ENCODE results near the gene GPRIN1.

Gene GPRIN1

DNA sequence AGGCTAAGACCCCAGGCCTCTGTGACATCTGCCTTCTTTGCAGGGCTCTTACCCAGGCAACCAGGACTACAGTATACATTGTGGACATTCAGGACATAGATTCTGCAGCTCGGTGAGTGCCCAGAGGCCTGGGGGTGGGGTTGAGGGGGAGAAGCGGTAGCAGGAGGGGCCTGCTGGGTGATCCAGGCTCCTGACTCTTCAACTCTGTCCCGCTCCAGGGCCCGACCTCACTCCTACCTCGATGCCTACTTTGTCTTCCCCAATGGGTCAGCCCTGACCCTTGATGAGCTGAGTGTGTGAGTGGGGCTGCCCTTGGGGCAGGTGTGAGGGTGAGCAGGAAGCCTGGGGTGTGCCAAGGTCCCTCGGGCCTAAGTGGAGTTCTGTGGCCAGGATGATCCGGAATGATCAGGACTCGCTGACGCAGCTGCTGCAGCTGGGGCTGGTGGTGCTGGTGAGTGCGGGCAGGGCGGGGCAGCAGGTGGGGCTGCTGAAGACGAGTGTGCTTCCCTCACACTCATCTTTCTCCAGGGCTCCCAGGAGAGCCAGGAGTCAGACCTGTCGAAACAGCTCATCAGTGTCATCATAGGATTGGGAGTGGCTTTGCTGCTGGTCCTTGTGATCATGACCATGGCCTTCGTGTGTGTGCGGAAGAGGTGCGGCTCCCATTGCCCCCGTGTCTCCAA lies 19.8 kb downstream of the GPRIN1 start:
- no peak for TF ChIP-seq EZH2phosphoT487 (IDR thresholded peaks at IDR 0.05; ENCODE audit: low read depth)
- TF ChIP-seq, protein P1, sequence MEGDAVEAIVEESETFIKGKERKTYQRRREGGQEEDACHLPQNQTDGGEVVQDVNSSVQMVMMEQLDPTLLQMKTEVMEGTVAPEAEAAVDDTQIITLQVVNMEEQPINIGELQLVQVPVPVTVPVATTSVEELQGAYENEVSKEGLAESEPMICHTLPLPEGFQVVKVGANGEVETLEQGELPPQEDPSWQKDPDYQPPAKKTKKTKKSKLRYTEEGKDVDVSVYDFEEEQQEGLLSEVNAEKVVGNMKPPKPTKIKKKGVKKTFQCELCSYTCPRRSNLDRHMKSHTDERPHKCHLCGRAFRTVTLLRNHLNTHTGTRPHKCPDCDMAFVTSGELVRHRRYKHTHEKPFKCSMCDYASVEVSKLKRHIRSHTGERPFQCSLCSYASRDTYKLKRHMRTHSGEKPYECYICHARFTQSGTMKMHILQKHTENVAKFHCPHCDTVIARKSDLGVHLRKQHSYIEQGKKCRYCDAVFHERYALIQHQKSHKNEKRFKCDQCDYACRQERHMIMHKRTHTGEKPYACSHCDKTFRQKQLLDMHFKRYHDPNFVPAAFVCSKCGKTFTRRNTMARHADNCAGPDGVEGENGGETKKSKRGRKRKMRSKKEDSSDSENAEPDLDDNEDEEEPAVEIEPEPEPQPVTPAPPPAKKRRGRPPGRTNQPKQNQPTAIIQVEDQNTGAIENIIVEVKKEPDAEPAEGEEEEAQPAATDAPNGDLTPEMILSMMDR (IDR thresholded peaks at IDR 0.05; ENCODE audit: low read depth, low read length) = no peak
- Histone ChIP-seq H3K9ac (ENCODE audit: low read length) (no peak overlapping the region), H4K20me1 (ENCODE audit: insufficient read depth, low read length) (no peaks in the 10 kb centered on the region), H3K27me3 (ENCODE audit: low read depth, low read length) (no peaks in the 10 kb centered on the region), H3K79me2 (ENCODE audit: low read length) (no peaks in the 10 kb centered on the region), H3K4me2 (ENCODE audit: low read length) (no peak overlapping the region), H3K36me3 (replicated peaks; ENCODE audit: low read depth, low read length) (no peaks in the 10 kb centered on the region), H3K27ac (ENCODE audit: low read length) (no peak overlapping the region), H3K4me1 (ENCODE audit: low read length) (no peaks in the 10 kb centered on the region), H3K4me3 (ENCODE audit: low read length) (no peak overlapping the region), H3K9me3 (ENCODE audit: insufficient read depth, low read length) (0 out of 2 replicates have a peak, but pooled peaks cover 3% of the 10 kb centered on the region), H2AFZ (ENCODE audit: low read depth, low read length) (no peak overlapping the region)

DNA sequence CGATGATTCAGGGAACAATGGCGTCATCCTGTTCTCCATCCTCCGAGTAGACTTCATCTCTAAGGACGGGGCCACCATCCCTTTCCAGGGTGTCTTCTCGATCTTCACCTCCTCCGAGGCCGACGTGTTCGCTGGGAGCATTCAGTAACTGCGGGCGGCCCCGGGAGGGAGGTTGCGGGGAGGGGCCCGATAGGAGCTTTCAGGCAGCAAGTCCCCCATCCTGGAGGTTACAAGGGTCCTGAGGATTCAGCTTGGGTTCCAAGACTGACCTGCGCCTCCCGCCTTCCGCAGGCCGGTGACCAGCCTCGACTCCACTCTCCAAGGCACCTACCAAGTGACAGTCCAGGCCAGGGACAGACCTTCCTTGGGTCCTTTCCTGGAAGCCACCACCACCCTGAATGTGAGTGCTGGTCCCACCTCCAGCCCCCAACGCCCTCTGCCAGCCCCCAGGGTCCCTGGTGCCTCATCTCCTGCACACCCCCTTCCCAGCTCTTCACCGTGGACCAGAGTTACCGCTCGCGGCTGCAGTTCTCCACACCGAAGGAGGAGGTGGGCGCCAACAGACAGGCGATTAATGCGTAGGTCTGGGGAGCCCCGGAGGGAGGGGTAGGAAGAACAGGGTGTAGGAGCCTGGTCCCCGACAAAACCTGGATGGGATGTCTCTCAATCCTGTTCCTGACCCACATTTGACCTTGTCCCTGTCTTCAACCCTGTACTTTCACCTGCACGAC lies 20.8 kb downstream of the GPRIN1 start:
- Histone ChIP-seq H3K27me3 (ENCODE audit: low read depth, low read length) (no peaks in the 10 kb centered on the region), H3K9ac (ENCODE audit: low read length) (no peak overlapping the region), H3K79me2 (ENCODE audit: low read length) (no peaks in the 10 kb centered on the region), H3K27ac (ENCODE audit: low read length) (no peak overlapping the region), H3K4me2 (ENCODE audit: low read length) (no peak overlapping the region), H4K20me1 (ENCODE audit: insufficient read depth, low read length) (no peaks in the 10 kb centered on the region), H2AFZ (ENCODE audit: low read depth, low read length) (no peak overlapping the region), H3K9me3 (ENCODE audit: insufficient read depth, low read length) (0 out of 2 replicates have a peak, but pooled peaks cover 3% of the 10 kb centered on the region), H3K4me3 (ENCODE audit: low read length) (no peak overlapping the region), H3K36me3 (replicated peaks; ENCODE audit: low read depth, low read length) (no peaks in the 10 kb centered on the region), H3K4me1 (ENCODE audit: low read length) (no peaks in the 10 kb centered on the region)
- no peak for TF ChIP-seq EZH2phosphoT487 (IDR thresholded peaks at IDR 0.05; ENCODE audit: low read depth)
- TF ChIP-seq, protein P1 (IDR thresholded peaks at IDR 0.05; ENCODE audit: low read depth, low read length) = no peak

DNA sequence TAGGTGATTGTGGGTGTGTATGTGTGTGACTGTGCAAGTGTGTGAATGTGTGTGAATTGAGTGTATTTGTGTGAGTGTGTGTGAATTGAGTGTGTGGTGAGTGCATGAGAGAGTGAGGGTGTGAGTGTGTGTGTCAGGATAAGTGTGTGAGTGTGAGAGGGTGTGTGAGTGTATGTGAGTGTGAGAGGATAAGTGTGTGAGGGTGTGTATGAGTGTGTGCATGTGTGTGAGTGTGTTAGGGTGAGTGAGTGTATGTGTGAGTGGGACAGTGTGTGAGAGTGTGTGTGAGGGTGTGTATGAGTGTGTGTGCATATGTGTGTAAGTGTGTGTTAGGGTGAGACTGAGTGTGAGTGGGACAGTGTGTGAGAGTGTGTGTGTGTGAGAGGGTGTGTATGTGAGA lies 21.7 kb downstream of the GPRIN1 start:
- no peak overlapping the region for H2AFZ ChIP-seq (ENCODE audit: low read depth, low read length)
- H3K4me1 ChIP-seq (ENCODE audit: low read length) = no peaks in the 10 kb centered on the region

DNA sequence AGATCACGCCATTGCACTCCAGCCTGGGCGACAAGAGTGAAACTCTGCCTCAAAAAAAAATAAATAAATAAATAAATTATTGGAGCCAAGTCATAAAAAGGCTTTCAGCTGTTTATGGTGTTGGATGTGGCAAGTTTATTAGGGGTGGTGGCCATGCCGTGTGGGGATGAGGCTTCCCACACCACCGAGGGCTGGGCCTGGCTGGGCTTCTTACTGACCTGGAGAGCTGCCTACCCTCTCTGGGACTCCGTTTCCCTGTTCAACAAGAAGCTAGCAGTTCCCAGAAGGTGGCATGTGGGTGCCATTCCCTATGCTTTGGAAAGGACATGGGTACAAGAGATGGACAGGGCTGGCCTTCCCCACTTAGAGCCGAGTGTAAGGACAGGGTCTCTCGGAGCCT lies 22.6 kb downstream of the GPRIN1 start:
- no peak overlapping the region for H2AFZ ChIP-seq (ENCODE audit: low read depth, low read length)
- no peaks in the 10 kb centered on the region for H3K36me3 ChIP-seq (replicated peaks; ENCODE audit: low read depth, low read length)
- no peak overlapping the region for H3K27ac ChIP-seq (ENCODE audit: low read length)
- H4K20me1 ChIP-seq (ENCODE audit: insufficient read depth, low read length) = no peaks in the 10 kb centered on the region
- no peak overlapping the region for H3K9ac ChIP-seq (ENCODE audit: low read length)
- no peak overlapping the region for H3K4me3 ChIP-seq (ENCODE audit: low read length)
- H3K4me1 ChIP-seq (ENCODE audit: low read length) = no peaks in the 10 kb centered on the region
- H3K9me3 ChIP-seq (ENCODE audit: insufficient read depth, low read length) = 0 out of 2 replicates have a peak, but pooled peaks cover 3% of the 10 kb centered on the region
- no peaks in the 10 kb centered on the region for H3K27me3 ChIP-seq (ENCODE audit: low read depth, low read length)
- H3K4me2 ChIP-seq (ENCODE audit: low read length) = no peak overlapping the region
- no peaks in the 10 kb centered on the region for H3K79me2 ChIP-seq (ENCODE audit: low read length)
- TF ChIP-seq, protein P1 (IDR thresholded peaks at IDR 0.05; ENCODE audit: low read depth, low read length) = no peak
- no peak for TF ChIP-seq EZH2phosphoT487 (IDR thresholded peaks at IDR 0.05; ENCODE audit: low read depth)

More for the DNA sequence above, 21.7 kb downstream of the GPRIN1 start:
- Histone ChIP-seq H3K4me2 (ENCODE audit: low read length) (no peak overlapping the region), H3K4me3 (ENCODE audit: low read length) (no peak overlapping the region), H3K27ac (ENCODE audit: low read length) (no peak overlapping the region), H3K79me2 (ENCODE audit: low read length) (no peaks in the 10 kb centered on the region), H3K27me3 (ENCODE audit: low read depth, low read length) (no peaks in the 10 kb centered on the region), H4K20me1 (ENCODE audit: insufficient read depth, low read length) (no peaks in the 10 kb centered on the region), H3K9ac (ENCODE audit: low read length) (no peak overlapping the region), H3K9me3 (ENCODE audit: insufficient read depth, low read length) (0 out of 2 replicates have a peak, but pooled peaks cover 3% of the 10 kb centered on the region), H3K36me3 (replicated peaks; ENCODE audit: low read depth, low read length) (no peaks in the 10 kb centered on the region)
- TF ChIP-seq, protein P1 (IDR thresholded peaks at IDR 0.05; ENCODE audit: low read depth, low read length) = no peak
- TF ChIP-seq EZH2phosphoT487 (IDR thresholded peaks at IDR 0.05; ENCODE audit: low read depth) = no peak
